IMR-90 (cell line): ENCODE data around the gene MADD. TPM values are rescaled to one million over a fixed set of nuclear protein-coding genes. Genes with fewer than 3 reads are reported as not detected.

Experiments used
- ATAC-seq: fragments of 200-7000 bp; cut with Tn5 transposase; 2 replicates; pipeline ENCODE4 v1.9.1; 2020; ENCODE audit warnings: low read depth, mild to moderate bottlenecking, moderate library complexity
- BruUV-seq: library from RNA; stranded (reverse); fragments of 400-500 nt; replicated peaks from 2 replicates; lab custom pipeline; 2021; lab: Mats Ljungman, UMichigan
- CTCF ChIA-PET: fragments of 300-600 bp; formaldehyde crosslinking; extraction: SDS; loops from one replicate; lab custom pipeline; 2021; ENCODE audit warnings: antibody characterized with exemption; lab: Yijun Ruan, JAX
- POLR2A ChIA-PET: fragments of 300-600 bp; sonication (Branson Sonifier 250); formaldehyde crosslinking; loops from one replicate; lab custom pipeline; 2022; ENCODE audit warnings: antibody characterized with exemption; ENCODE audit not compliant: unreplicated experiment; lab: Charles Lee
- DNase-seq: peaks from one replicate; pipeline ENCODE4 v3.0.0; 2013
- H2AFZ ChIP-seq: replicated peaks from 2 replicates; pipeline ENCODE3; 2013; ENCODE audit warnings: low read length, mild to moderate bottlenecking; ENCODE audit not compliant: poor library complexity
- H2AK5ac ChIP-seq: 2 replicates; pipeline ENCODE4 v1.6.1; 2013; ENCODE audit warnings: low read depth, low read length, inconsistent platforms
- H2AK9ac ChIP-seq: replicated peaks from 2 replicates; pipeline ENCODE3; 2013; ENCODE audit warnings: mild to moderate bottlenecking, low read depth, low read length, moderate library complexity; ENCODE audit not compliant: poor library complexity
- H2BK120ac ChIP-seq: 2 replicates; pipeline ENCODE4 v1.6.1; 2013; ENCODE audit warnings: low read depth, low read length, inconsistent platforms
- H2BK15ac ChIP-seq: 3 replicates; pipeline ENCODE4 v1.6.1; 2013; ENCODE audit warnings: low read depth, low read length, inconsistent platforms
- H2BK20ac ChIP-seq: 2 replicates; pipeline ENCODE4 v1.6.1; 2013; ENCODE audit warnings: low read depth, mild to moderate bottlenecking, inconsistent platforms, low read length, moderate library complexity
- H2BK5ac ChIP-seq: 2 replicates; pipeline ENCODE4 v1.6.1; 2013; ENCODE audit warnings: mild to moderate bottlenecking, low read depth, low read length, inconsistent platforms; ENCODE audit not compliant: poor library complexity, severe bottlenecking
- H3K14ac ChIP-seq: replicated peaks from 2 replicates; pipeline ENCODE4 v1.6.1; 2013; ENCODE audit warnings: low read depth, low read length, inconsistent platforms
- H3K18ac ChIP-seq: 2 replicates; pipeline ENCODE4 v1.6.1; 2013; ENCODE audit warnings: low read depth, low read length, control low read depth
- H3K23ac ChIP-seq: 2 replicates; pipeline ENCODE4 v1.6.1; 2013; ENCODE audit warnings: low read depth, low read length, inconsistent platforms
- H3K27ac ChIP-seq: 2 replicates; pipeline ENCODE4 v1.5.1; 2013; ENCODE audit warnings: mild to moderate bottlenecking, control low read depth, low read length; ENCODE audit not compliant: insufficient read depth
- H3K27me3 ChIP-seq: 2 replicates; pipeline ENCODE4 v1.6.1; 2013; ENCODE audit warnings: low read length; ENCODE audit not compliant: control insufficient read depth, insufficient read depth
- H3K36me3 ChIP-seq: 2 replicates; pipeline ENCODE4 v1.6.1; 2013; ENCODE audit warnings: low read length, mixed read lengths; ENCODE audit not compliant: control insufficient read depth, insufficient read depth
- H3K4ac ChIP-seq: 2 replicates; pipeline ENCODE4 v1.6.1; 2013; ENCODE audit warnings: low read depth, low read length, inconsistent platforms
- H3K4me1 ChIP-seq: 2 replicates; pipeline ENCODE4 v1.6.1; 2013; ENCODE audit warnings: low read length, mixed read lengths; ENCODE audit not compliant: control insufficient read depth, insufficient read depth
- H3K4me2 ChIP-seq: 2 replicates; pipeline ENCODE4 v1.6.1; 2013; ENCODE audit warnings: low read depth, mild to moderate bottlenecking, control low read depth, low read length, moderate library complexity
- H3K4me3 ChIP-seq: 2 replicates; pipeline ENCODE4 v1.5.1; 2013; ENCODE audit warnings: low read depth, mild to moderate bottlenecking, control low read depth, low read length, moderate library complexity; ENCODE audit not compliant: insufficient read depth
- H3K56ac ChIP-seq: 2 replicates; pipeline ENCODE4 v1.6.1; 2013; ENCODE audit warnings: low read length, inconsistent platforms; ENCODE audit not compliant: insufficient read depth; ENCODE audit errors: extremely low read depth
- H3K79me1 ChIP-seq, 2 experiments: 2 replicates each; pipeline ENCODE4 v1.6.1; 2013; ENCODE audit warnings: low read length in 2 of 2, inconsistent platforms in 1 of 2, low read depth in 1 of 2
- H3K9ac ChIP-seq: 2 replicates; pipeline ENCODE4 v1.6.1; 2013; ENCODE audit warnings: low read depth, low read length, control low read depth
- H3K9me1 ChIP-seq: 2 replicates; pipeline ENCODE4 v1.6.1; 2013; ENCODE audit warnings: low read length, inconsistent platforms; ENCODE audit not compliant: insufficient read depth
- H3K9me3 ChIP-seq: 2 replicates; pipeline ENCODE4 v1.6.1; 2013; ENCODE audit warnings: low read length; ENCODE audit not compliant: control insufficient read depth, insufficient read depth
- H4K20me1 ChIP-seq: 2 replicates; pipeline ENCODE4 v1.6.1; 2013; ENCODE audit warnings: low read length, inconsistent platforms; ENCODE audit not compliant: insufficient read depth
- H4K5ac ChIP-seq: 2 replicates; pipeline ENCODE4 v1.6.1; 2013; ENCODE audit warnings: mild to moderate bottlenecking, low read depth, low read length, control low read depth
- H4K8ac ChIP-seq, 2 experiments: 2 replicates each; pipeline ENCODE4 v1.6.1; 2013; ENCODE audit warnings: low read depth in 2 of 2, low read length in 2 of 2, control low read depth in 1 of 2, inconsistent platforms in 1 of 2
- H4K91ac ChIP-seq: 2 replicates; pipeline ENCODE4 v1.6.1; 2013; ENCODE audit warnings: low read depth, low read length, inconsistent platforms; ENCODE audit not compliant: insufficient read depth
- BHLHE40 ChIP-seq: fragments of 150-350 bp; IDR thresholded peaks from 2 replicates; pipeline ENCODE4 v1.6.1; 2016; ENCODE audit warnings: mild to moderate bottlenecking, low read depth, low read length
- CEBPB ChIP-seq: IDR thresholded peaks from 2 replicates; pipeline ENCODE4 v1.6.1; 2012; ENCODE audit warnings: low read depth, low read length, improper control_type of control experiment
- FOS ChIP-seq: fragments of 150-350 bp; IDR thresholded peaks from 2 replicates; pipeline ENCODE4 v1.6.1; 2016; ENCODE audit warnings: low read depth, low read length
- MAFK ChIP-seq: IDR thresholded peaks from 2 replicates; pipeline ENCODE4 v1.6.1; 2012; ENCODE audit warnings: low read depth, low read length, improper control_type of control experiment
- MAZ ChIP-seq: IDR thresholded peaks from 2 replicates; pipeline ENCODE4 v1.6.1; 2012; ENCODE audit warnings: low read depth, mild to moderate bottlenecking, low read length, improper control_type of control experiment, moderate library complexity, borderline replicate concordance
- POLR2A ChIP-seq: IDR thresholded peaks from 2 replicates; pipeline ENCODE4 v1.6.1; 2012; ENCODE audit warnings: mild to moderate bottlenecking, low read depth, low read length
- RAD21 ChIP-seq: IDR thresholded peaks from 2 replicates; pipeline ENCODE4 v1.6.1; 2012; ENCODE audit warnings: low read length, improper control_type of control experiment
- SMC3 ChIP-seq: fragments of 150-350 bp; IDR thresholded peaks from 2 replicates; pipeline ENCODE4 v1.6.1; 2016; ENCODE audit warnings: low read depth, mild to moderate bottlenecking, antibody characterized with exemption, low read length, moderate library complexity
- USF2 ChIP-seq: fragments of 150-350 bp; IDR thresholded peaks from 2 replicates; pipeline ENCODE4 v1.6.1; 2017; ENCODE audit warnings: mild to moderate bottlenecking, antibody characterized with exemption, low read length, low read depth
- WGBS, 2 experiments: methylation state at CpG; one replicate each; pipeline versions ENCODE4 v1.1.5 to v1.1.7; 2013; ENCODE audit warnings: missing lambda C conversion rate in 2 of 2; ENCODE audit not compliant: insufficient read length in 1 of 2; ENCODE audit errors: extremely low coverage in 2 of 2; 5-methylcytosine and 5-hydroxymethylcytosine counted together
- dilution Hi-C: fragments of 300-500 bp; cut with HindIII; formaldehyde crosslinking; loops from one replicate; pipeline ENCODE4 v1.14.3; 2018; ENCODE audit warnings: low sequenced_read_pairs; ENCODE audit not compliant: unreplicated experiment
- in situ Hi-C: fragments of 300-500 bp; cut with MboI; formaldehyde crosslinking; loops from 3 replicates; pipeline ENCODE4 v1.14.3; 2019; ENCODE audit warnings: low sequenced_read_pairs, inconsistent platforms, mixed read lengths
- intact Hi-C: fragments of 100-400 bp; cut with micrococcal nuclease; formaldehyde crosslinking; loops from 2 replicates; pipeline ENCODE4 v1.10.0; 2022
- polyA plus RNA-seq, 3 experiments: library from polyadenylated mRNA; depleted of rRNA; stranded (reverse); fragments of >200 nt; gene quantifications; 2 replicates each; pipeline ENCODE4 v1.2.3, GENCODE V29; 2012; ENCODE audit warnings: low replicate concordance in 1 of 3
- total RNA-seq: library from RNA; depleted of rRNA; stranded (reverse); fragments of >200 nt; gene quantifications from 2 replicates; pipeline ENCODE4 v1.2.3, GENCODE V29; 2012
- TF ChIP-seq, protein P1 (sequence below): conservative IDR thresholded peaks from 2 replicates; pipeline ENCODE4 v1.5.1; 2012; ENCODE audit warnings: mild to moderate bottlenecking, low read depth, low read length, improper control_type of control experiment

The MADD gene
- total and polyA plus RNA-seq, 2 of the 4 experiments (the other 2 are of a cell fraction) = 13.3 to 16.4 TPM

- H2BK15ac ChIP-seq = peak within 1 kb of the TSS; percentile 83; the same call in 2 of the 3 replicates
- peaks cover 18% of the 10 kb centered on the region for H3K9me1 ChIP-seq
- TF ChIP-seq USF2 (no peak), RAD21 (0 out of 2 replicates have a peak, but pooled peaks have one; percentile 7), FOS (no peak), MAZ (peak; percentile 62; the same call in 1 of the 2 replicates), BHLHE40 (peak; percentile 37; the same call in 1 of the 2 replicates), POLR2A (peak; percentile 70; the same call in 1 of the 2 replicates), CEBPB (no peak), SMC3 (0 out of 2 replicates have a peak, but pooled peaks have one; percentile 29), MAFK (no peak)
- TF ChIP-seq, protein P1, sequence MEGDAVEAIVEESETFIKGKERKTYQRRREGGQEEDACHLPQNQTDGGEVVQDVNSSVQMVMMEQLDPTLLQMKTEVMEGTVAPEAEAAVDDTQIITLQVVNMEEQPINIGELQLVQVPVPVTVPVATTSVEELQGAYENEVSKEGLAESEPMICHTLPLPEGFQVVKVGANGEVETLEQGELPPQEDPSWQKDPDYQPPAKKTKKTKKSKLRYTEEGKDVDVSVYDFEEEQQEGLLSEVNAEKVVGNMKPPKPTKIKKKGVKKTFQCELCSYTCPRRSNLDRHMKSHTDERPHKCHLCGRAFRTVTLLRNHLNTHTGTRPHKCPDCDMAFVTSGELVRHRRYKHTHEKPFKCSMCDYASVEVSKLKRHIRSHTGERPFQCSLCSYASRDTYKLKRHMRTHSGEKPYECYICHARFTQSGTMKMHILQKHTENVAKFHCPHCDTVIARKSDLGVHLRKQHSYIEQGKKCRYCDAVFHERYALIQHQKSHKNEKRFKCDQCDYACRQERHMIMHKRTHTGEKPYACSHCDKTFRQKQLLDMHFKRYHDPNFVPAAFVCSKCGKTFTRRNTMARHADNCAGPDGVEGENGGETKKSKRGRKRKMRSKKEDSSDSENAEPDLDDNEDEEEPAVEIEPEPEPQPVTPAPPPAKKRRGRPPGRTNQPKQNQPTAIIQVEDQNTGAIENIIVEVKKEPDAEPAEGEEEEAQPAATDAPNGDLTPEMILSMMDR = peak; percentile 27; the same call in 1 of the 2 replicates
- peak within 1 kb of the TSS; percentile 81 for H3K56ac ChIP-seq
- peak within 1 kb of the TSS; percentile 90 for H2BK5ac ChIP-seq
- intact Hi-C loops (loop anchor here (2.0 kb wide), 1 partner anchor 34 kb away; the partner anchor contains the start of gene DDB2), dilution Hi-C loops (no loop called here), in situ Hi-C loops (no loop called here)
- DNase-seq (peak; percentile 87), ATAC-seq (peak; percentile 97)
- 0% methylated on average over 17 of the region's 45 CpGs; no CpG with 5 or more reads in 1 of the 2 experiments for WGBS, 2 experiments
- H4K20me1 ChIP-seq = no peaks in the 10 kb centered on the region
- POLR2A ChIA-PET = interaction anchor here (1.0 to 1.2 kb wide), 2 partner anchors 13 to 28 kb away, joined by 4 read pairs; no protein-coding TSS in a partner anchor
- H2BK20ac ChIP-seq = peak within 1 kb of the TSS; percentile 81
- peak within 1 kb of the TSS; percentile 83 to 99 for H4K8ac ChIP-seq
- peak within 1 kb of the TSS; percentile 66 for H3K4me3 ChIP-seq
- H3K4me2 ChIP-seq = peak within 1 kb of the TSS; percentile 94
- H3K18ac ChIP-seq = peak within 1 kb of the TSS; percentile 83
- peak within 1 kb of the TSS; percentile 99 for H3K14ac ChIP-seq
- H4K5ac ChIP-seq = peak within 1 kb of the TSS; percentile 90
- H3K27me3 ChIP-seq = no peaks in the 10 kb centered on the region
- peak within 1 kb of the TSS; percentile 93 for H2AK9ac ChIP-seq
- peak within 1 kb of the TSS; percentile 86 for H3K27ac ChIP-seq
- peak within 1 kb of the TSS; percentile 90 for H2AK5ac ChIP-seq
- peaks cover 15% of the 10 kb centered on the region for H3K36me3 ChIP-seq
- peaks cover 34 to 47% of the 10 kb centered on the region in 2 experiments for H3K79me1 ChIP-seq
- H3K9ac ChIP-seq = peak within 1 kb of the TSS; percentile 91
- peak within 1 kb of the TSS; percentile 98 for H2AFZ ChIP-seq
- H3K4me1 ChIP-seq = peaks cover 11% of the 10 kb centered on the region
- no TSS peak for BruUV-seq
- H3K4ac ChIP-seq = peak within 1 kb of the TSS; percentile 96
- H4K91ac ChIP-seq = peak within 1 kb of the TSS; percentile 98
- CTCF ChIA-PET = interaction anchor here (0.6 to 1.7 kb wide), 4 partner anchors 9 to 187 kb away, joined by 3 to 7 read pairs (median 5); partner anchors contain the start of gene NR1H3
- H3K9me3 ChIP-seq = no peaks in the 10 kb centered on the region
- peak within 1 kb of the TSS; percentile 92 for H3K23ac ChIP-seq
- H2BK120ac ChIP-seq = peak within 1 kb of the TSS; percentile 92
Measured at GRCh38 chr11:47248664-47249377, 21.1 kb upstream of the MADD start, which contains the start of gene ACP2. ACP2 (minus strand) TSS chr11:47248814; CDS start chr11:47248789, 25 bp downstream.
